Activated CD4-positive, alpha-beta T cell treated with anti-CD3 and anti-CD28 coated beads, Interleukin-2, amount 50 U/mL, for 16 hours (primary cell): Measurements from ENCODE around the gene AADACL2.
"Not testable (repeated sequence)": the region's sequence is repeated elsewhere in the genome, so short reads cannot be mapped to it uniquely, and the experiment has no call there.

Experiments used
- DNase-seq: peaks from one replicate; pipeline ENCODE4 v3.0.0-alpha.2; 2020

The AADACL2 gene

DNA sequence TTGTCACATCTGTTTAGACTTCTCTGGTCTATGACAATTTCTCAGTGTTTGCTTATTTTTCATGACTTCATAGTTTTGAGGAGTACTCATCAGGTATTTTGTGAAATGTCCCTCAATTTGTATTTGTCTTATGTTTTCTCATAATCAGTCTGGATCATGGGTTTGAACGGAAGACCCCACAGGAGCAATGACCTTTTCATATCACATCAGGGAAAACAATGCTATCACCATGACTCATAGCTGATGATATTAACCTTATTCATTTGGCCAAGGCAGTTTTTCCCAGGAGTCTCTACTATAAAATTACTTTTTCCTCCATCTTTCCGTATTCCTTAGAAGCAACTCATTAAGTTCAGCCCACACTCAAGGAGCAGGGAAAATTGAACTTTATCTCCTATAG lies 32.7 kb downstream of the AADACL2 start:
- no peak for DNase-seq

DNA sequence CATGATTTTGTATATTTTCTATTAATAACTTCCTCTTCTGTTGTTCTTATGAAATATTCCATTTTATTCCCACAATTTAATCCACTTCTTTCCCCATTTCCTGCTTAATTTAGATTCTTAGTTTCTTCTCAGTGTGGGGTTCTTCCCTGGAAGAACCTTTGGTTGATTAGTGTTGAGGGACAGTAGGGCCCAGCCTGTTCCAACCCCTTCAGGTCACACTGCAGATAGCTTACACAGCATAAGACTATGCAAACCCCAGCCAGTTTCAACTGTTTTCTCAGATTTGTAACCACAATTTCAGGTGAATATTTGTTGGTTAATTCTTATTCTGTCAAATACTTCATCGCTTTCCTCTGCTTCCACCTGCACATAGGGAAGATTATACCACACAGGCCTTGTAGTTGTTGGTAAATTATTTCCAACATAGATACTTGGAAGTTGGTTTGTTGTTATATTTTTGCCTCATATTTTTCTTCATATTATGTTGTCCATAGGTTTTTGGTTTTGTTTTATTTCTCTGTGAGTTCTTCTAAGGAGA lies 34.7 kb downstream of the AADACL2 start:
- no peak for DNase-seq

DNA sequence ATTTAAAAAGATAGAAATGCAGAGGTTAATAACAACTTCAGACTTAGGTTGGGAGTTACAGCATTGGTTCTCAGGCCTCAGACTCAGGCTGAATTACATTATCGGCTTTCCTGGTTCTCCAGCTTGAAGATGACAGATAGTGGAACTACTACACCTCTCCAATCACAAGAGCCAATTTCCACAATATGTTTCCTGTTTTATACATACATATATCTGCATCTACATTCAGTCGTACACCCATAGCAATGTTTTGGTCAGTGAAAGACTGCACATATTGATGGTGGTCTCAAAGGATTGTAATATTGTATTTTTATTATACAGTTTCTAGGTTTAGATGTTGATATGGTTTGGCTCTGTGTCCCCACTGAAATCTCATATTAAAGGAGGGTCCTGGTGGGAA lies 35.4 kb downstream of the AADACL2 start:
- DNase-seq: no peak

DNA sequence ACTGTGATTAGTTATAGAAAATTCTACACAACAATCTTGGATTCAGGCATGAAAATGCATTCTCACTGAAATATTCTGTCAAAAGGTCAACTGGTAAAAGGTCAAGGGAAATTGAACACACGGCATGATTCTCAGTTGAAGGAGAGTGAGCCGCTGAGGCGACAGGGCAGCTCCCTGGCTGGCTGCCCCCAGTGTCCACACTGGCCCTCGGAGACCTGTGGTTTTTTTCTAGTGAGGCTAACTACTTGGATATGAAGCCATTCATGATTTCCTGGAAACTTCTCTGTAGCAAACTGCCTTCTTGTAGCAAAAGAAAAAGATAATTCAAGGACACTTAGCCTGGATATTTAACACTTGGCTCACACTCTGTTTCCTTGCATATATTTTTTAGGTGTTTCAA lies 37.2 kb downstream of the AADACL2 start:
- DNase-seq: no peak

DNA sequence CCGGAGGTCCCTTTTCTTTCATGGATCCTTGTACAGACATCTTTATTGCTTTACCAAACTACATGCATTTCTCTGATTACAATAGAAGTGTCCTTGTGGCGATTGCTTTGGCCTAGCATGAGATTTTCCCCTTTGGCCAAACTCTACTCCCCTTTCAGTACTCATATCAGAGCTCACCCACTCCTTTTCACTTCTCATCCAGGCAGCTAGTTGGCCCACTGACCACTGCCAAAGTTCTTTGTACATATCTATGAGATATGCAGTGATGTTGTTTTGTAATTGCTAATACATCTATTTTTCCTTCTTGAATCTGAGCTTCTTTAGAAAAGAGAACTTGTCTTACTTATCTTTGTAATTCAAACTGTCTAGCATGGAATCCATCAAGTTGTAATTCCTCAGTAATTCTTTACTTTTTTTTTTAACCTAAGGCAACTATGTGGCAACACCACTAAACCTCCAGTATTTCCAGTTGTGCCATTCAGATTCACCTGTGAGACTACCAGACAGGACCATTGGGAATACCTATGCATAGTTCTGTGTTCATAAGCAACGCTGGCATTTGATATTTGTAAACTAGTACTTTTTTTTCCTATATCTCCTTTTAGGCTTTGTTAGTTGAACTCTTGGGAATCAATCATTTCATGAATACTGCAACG lies 39.2 kb downstream of the AADACL2 start:
- no peak for DNase-seq

DNA sequence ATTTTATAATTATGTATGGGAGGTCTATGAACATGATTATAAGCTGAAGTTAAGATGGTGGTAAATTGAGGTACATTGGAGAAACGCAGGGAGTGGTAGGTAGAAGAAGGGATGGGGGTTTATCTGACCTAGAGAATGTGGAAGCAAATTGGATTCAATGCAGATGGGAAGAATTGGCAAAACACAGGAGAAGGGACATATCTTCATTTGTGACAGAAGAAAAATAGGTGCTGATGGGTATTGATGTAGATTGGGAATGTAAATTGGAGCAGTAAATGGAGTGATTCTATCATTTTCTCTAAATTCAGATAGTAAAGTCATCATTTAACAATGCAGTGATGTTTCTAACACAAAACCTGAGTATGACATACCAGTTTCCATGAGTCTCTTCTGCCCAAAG lies 40.5 kb downstream of the AADACL2 start:
- no peak for DNase-seq

DNA sequence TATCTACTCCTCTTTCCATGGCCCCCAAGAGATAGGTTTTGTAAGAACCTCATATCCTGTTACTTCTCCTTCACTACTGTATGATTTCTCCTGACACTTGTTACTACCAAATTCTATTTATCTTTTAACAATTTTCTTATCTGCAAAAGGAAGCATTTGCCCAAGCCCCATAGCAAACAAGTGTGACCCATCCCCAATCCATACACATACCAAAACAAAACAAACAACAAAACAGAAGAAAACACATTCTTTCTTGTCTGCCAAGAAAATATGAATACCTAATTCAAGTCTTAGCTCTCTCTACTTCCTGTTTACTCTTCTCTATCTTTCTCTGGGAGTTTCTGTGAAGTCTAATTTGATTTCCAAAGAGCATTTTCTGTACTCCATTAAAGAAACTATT lies 41.2 kb downstream of the AADACL2 start:
- DNase-seq: no peak

DNA sequence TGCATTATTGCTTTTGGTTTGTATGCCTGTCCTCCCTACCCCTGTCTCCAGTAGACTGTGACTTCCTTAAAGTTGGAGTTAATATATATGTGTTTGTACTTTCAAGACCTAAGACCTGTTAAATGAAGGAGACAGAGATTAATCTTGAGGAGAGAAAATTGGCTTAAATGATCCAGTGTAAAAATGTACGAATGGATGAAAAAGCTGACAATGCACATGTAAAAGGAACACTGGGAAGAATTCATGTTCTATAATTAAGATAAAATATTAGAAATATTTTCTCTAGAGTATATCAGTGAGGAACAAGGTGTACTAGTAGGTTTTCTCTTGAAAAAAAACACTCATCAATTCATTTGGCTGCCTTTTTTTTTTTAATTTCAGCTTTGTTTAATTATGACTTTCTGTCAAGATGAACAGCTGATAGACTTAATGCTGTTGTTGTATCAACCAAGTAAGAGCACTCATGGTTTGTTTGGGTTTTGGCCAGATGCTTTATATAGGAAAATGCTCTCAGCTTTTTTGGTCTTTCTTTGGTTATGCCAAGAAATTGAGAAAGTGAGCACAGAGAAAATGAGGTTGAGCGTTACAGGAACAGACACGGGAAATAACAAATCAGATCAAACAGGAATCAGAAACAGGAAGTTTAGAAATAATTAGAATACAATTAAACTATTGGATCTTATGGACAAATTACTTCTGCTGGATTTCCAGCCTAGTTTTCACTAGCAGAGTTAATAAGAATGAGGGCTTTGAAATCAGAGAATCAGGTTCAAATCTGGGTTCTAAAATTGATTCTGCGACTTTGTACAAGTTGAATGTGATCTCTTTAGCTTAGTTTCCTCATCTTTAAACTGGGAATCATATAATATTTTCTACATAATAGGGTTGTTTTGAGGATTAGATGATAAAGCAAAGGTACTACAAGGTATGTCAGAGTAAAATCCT lies 41.9 kb downstream of the AADACL2 start:
- DNase-seq: no peak

DNA sequence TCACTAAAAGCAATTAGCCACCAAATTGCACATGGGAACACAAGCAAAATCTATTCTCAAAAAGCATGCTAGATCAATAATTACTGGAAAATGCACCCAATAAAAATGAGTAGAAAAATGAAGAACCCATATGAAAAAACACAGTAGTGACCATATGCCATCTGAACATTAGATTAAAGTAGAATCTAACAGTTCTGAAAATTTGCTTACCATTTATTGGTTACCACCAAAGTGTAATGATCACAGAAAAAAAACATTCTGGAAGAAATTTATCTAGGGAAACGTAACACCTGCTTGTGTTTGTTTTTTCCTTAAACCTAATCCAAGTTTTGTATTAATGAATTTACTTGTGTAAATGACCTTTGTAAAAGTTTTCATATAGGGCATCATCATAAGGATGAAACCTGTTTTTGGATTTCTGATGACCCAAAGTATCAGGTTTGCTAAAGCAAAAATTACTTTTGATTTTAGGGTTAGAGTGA lies 42.6 kb downstream of the AADACL2 start:
- no peak for DNase-seq

DNA sequence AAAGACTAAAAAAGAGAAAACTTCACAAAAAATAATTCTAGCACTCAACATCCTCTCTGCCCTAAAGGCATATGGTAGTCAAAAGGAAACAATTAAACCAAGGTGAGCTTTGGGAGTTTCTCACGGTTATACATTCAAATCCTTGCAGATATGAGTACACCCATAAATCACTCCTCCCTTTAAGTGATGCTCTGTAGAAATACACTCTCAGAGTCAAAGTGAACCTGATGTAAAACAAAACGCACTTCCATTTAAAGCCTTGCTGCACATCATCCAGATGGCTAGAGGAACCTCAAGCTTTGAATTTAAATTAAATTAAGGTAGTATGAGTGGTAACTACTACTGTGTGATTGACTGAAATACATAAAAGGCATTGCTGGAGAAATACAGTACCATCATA lies 44.2 kb downstream of the AADACL2 start:
- no peak for DNase-seq

DNA sequence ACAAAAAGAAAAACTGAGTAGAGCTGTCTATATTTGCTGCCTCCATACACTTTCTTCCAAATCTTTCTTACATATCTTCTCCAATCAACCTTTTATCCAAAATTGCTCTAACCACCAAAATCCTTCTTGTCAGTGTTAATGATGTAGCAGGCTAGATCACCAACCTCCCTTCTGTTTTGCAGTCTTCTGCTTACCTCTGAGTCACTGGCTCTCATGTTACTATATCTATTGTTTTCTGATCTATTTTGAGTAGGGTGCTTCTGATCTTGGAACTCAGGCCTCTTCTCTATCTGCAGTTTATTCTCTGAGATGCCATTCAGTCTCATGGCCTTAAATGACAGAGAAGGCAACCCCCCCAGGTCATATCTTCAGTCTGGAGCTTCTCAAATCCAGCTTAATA lies 53.9 kb downstream of the AADACL2 start:
- no peak for DNase-seq

DNA sequence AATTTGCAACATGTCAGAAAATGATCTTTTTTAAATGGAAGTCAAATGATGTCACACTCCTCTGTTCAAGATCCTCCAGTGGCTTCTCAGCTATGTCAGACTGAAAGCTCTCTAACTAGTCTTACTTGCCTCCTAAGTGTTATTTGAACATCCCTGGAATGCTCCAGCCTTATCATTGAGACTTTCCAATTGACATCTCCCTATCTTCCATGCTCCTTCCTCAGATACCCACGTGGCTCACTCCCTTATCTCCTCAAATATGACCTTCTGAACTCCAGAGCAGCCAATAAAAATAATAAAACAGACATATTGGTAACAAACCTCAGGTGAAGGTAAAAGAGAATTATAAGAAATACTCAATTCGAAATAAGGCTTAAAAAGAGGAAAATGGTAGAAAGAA lies 54.7 kb downstream of the AADACL2 start:
- no peak for DNase-seq

DNA sequence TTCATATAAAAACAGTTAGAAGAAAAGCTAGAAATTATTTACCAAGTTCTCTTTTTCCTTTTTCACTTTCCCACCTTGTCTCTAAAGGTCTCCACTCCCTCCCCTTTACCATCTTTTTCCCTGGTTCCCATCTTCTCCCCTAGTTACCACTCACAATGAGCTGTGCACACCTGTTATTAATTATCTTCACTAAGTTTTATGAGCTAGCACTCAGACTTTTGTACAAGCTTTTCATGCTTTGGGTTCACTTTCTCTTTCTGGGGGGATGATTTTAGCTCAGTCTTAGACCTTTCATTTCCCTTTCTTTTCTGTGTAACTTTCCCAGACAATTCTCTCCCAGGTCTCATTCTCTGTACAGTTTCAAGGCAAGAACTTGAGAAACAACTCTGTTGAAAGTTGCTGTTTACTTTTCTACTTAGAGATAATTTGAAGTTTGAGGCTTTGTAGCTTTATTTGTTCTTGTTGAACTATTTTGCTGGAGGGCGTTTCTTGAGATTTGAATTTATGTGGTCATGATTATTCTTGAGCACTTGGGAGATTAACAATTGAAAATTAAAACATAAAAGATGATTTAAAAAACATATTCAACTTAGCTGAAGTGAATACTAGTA lies 56.2 kb downstream of the AADACL2 start:
- no peak for DNase-seq

DNA sequence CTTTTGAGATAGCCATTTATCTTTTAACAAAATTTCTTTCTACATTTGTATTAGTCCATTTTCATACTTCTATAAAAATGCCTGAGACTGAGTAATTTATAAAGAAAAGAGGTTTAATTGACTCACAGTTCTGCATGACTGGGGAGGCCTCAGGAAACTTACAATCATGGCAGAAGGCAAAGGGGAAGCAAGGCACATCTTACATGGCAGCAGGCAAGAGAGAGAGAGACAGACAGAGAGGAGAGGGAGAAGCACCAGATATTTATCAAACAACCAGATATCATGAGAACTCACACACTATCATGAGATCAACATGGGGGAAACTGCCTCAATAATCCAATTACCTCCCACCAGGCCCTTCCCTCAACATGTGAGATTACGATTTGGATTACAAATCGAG lies 57.0 kb downstream of the AADACL2 start:
- DNase-seq: not testable (repeated sequence)

DNA sequence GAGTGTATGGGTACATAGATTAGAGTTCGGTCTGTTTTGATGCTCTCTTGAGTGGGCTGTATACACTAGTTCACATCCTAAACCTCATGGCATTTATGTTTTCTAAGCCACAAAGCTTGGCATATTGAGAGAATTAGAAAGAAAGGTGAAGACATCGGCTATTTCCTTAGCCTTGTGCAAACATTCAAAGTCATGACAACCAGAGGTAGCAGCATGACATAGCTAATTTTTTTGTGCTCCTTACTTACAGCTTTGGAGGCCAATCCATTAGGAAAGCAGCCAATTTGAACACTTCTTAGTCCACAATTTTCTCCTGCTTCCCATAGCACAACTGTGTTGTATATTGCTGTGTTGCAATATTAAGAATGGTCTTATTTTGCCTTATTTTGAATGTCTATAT lies 58.7 kb downstream of the AADACL2 start:
- DNase-seq: no peak

DNA sequence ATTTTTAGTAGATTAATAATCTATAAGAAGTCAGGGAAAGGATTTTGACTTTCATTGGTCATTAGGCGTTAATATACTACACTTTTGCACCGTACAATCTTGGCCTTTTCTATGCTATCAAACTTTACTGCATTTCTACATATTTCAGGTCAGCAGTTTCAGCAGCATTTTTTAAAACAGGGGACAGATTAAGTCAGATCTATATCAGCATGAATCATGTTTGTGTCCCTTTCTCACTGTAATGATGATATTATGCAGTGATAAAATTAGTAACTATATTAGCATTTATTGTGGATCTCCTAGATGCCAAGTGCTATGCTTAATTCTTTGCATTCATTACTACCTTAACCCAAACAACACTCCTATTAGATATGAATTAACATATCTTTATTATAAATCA lies 59.9 kb downstream of the AADACL2 start:
- no peak for DNase-seq

DNA sequence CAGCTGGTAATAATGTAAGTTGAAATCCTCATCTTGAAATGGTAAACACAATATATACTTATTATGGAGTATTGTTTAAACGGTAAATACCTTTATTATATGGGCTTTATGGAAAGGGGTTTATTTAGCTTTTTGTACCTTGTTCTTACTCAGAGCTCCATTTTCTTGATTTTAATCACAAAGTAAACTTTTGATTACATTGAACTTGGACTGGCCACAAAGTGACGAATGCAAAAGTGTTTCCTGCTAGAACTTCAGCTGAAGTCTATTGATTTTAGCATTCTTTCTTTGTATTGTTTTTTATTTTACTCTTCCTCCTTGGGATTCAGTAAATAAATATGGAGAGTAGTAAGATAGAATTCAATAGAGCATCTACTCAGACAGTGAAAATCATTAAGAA lies 60.4 kb downstream of the AADACL2 start:
- no peak for DNase-seq

DNA sequence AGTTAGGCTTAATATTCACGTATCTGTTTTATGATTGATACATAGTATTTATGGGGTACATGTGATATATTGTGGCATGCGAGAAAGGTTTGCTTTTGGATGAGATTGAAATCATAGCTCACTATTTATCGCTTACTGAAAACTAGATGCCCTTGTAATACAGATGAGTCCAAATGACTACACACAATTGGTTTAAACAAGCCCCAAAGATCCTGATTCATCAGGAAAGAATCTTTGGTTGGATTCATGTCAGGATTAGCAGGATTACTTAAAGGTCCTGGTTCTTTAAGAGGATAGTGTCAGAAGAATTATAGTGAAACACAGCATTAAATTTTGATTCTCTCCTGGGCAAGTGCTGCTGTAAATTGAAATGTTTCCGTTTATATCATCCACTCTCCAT lies 61.5 kb downstream of the AADACL2 start:
- no peak for DNase-seq

DNA sequence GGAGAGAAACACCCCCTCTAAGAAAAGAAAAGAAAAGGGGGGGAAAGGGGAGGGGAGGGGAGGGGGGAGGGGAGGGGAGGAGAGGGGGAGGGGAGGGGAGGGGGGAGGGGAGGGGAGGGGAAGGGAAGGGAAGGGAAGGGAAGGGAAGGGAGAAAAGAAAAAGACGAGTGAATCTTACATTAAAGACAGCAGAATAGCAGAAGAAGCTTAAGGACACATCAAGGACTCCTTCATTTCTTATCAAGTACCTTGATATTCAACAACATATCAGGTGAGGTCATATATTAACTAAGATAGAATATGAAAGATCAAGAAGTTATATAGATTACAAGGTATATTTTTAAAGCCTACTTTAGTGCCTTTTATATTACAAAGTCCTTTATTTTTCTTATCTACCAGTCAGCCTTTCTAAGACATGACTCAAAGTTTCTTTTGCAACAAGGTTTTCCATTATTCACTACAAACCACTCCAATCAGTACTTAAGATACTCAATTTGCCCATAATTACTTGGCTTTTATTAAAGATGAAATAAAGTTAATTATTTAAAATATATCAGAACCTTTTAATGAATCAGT lies 62.5 kb downstream of the AADACL2 start:
- DNase-seq: no peak

DNA sequence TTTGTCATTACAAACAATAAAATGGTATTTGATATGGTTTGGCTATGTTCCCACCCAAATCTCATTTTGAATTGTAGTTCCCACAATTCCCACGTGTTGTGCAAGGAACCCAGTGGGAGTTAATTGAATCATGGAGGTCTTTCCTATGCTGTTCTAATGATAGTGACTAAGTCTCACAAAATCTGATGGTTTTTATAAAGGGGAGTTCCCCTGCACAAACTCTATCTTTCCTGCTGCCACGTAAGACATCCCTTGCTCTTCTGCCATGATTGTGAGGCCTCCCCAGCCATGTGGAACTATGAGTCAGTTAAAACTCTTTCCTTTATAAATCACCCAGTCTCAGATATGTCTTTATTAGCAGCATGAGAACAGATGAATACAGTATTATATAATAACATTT lies 64.7 kb downstream of the AADACL2 start:
- no peak for DNase-seq

DNA sequence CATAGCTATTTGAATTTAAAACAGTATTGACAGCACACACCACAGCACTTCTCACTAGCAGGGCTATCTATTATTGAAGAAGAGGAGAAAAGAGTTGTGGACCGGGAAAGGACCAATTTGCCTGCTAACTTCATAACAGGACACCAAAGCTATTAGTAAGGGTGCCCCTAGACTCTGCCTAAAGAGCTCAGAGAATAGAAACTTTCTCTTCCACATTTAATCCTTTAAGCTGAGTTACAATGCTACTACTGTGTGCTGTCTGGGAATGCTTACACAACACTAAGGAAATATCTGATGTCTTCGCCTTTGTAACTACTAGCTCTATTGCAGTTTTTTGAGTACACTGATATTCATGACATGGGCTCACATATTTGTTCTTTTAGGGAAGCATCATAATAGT lies 66.7 kb downstream of the AADACL2 start:
- no peak for DNase-seq

DNA sequence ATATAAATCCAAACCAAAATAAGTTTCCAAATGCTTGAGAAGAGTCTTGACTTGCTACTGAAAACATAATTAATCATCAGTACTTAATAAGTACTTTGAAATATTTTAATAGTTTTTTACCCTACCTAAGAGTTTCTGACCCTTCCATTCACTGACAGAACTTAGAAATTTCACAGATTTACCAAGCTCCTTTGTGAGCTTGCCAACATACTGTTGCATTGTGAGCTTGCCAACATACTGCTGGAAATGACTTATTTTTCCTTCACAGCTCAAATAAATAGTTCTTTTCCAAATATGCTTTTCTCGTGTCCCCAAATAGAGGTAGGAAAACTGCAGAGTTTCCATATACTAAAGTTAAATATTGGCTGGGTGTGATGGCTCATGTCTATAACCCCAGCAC lies 70.5 kb downstream of the AADACL2 start:
- no peak for DNase-seq

DNA sequence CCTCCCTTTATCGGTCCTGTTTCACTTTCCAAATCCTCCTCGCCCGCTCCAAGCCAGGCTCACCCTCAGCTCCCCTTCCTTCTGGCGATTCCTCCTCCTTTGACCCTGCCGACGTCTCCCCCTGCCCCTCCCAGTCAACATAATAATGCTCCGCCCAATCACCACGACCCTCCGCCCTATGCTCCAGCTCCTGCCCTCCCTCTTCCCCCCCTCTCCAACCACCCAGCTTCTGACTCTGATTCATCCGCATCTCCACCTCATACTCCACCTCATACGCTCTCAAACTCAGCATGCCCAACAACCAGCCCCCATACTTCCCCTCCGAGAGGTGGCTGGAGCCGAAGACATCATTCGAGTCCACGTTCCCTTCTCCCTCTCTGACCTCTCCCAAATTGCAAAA lies 73.1 kb downstream of the AADACL2 start:
- no peak for DNase-seq
